GM18951 (cell line): Measurements from ENCODE around the gene WDR41.
"Not testable (repeated sequence)": the region's sequence is repeated elsewhere in the genome, so short reads cannot be mapped to it uniquely, and the experiment has no call there.

ENCODE experiments used
- POLR2A ChIP-seq: IDR thresholded peaks from 4 replicates; pipeline ENCODE4 v1.6.1; 2011; ENCODE audit warnings: mild to moderate bottlenecking; ENCODE audit not compliant: insufficient read length, insufficient read depth; ENCODE audit errors: extremely low read depth
- in situ Hi-C: fragments of 300-500 bp; cut with MboI; formaldehyde crosslinking; loops from one replicate; pipeline ENCODE4 v1.12.0; 2022; ENCODE audit warnings: low sequenced_read_pairs, mixed read lengths, inconsistent platforms; ENCODE audit not compliant: unreplicated experiment

WDR41 gene

DNA sequence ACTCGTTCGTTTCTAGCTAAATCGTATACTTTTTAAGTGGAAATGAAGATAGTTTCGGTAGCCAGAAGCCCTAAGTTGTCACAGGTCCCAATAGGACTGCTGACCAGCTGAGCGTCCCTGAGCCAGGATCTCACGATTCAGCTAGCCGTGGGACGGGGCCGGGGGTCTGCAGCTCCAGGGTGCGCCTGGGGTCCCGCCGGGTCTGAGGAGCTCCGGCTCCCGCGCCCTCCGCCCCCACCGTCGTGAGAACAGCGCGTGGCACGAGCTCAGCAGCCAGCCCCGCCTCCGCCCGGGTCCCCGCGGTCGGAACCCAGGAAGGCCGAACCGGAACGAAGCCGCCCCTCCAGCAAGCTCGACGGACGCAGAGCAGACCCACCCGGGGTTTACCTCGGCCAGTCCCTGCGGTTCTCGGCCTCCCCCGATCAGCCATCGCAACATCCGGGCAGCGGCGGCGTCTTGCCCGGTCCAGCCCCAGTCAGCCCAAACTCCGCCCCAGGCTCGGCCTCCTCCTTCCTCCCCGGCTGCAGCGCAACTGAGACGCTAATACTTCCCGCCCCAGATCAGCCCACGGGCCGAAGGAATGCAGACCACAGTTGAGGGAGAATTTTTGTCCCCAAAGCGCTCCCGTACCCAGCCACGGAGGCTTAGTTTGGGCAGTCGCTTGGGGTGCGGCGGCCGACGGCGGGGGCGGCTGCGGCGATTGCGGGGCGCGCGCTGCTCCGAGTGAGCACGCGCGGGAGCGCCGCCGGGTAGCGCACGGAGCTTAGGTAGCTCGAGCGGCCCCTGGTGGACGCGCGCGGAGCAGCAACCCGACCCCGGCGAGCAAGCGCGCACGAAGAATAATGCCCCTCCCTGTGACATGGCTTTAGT is at the start of gene WDR41:
WDR41 (minus strand) TSS at position 534 of the 870 bp plus-strand sequence; CDS start at position 438, 96 bp downstream.
- in situ Hi-C loops: no loop called here
- TF ChIP-seq POLR2A: peak; percentile 77

GRCh38 chr5:77531297-77531696 is 39.2 kb upstream of the WDR41 start:
- in situ Hi-C loops: no loop called here
- no peak for TF ChIP-seq POLR2A

DNA sequence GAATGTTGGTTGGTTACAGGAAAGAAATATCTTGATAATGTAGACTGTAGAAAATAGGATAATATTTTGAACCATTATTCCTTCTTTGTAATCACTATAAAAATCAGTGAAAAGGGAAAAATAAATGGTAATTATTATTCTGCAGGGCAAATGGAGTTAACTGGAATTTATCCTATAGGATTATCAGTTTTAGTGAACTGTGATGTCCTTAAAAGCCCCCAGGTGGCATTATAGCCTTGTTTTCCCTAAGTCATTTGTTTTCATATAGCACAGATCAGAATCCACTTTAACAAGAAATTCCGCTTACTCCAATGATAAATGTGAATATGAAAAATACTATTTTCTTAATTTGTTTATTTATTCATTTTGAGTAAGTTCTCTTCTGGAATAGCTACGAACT is 26.2 kb upstream of the WDR41 start:
- in situ Hi-C loops: no loop called here
- no peak for TF ChIP-seq POLR2A

GRCh38 chr5:77514457-77514856 is 22.3 kb upstream of the WDR41 start:
- TF ChIP-seq POLR2A: no peak
- in situ Hi-C loops: no loop called here

DNA sequence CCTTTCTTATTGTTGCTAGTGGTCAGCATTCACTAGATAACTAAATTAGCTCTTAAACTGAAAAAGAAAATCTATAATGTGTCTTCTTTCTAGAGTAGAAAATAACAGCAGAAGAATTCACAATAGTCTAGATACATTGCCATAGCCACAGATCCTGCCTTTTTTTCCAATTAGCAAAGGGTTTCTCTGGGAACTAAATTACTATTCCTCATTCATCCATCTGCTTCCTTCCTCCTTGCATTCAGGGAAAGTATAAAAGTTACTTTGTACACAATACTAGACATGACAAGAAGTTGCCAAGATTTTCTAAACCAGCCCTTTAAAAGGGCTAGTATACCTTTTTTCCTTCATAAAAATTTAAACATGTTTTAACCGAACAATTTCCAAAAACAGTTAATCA is 21.2 kb upstream of the WDR41 start:
- in situ Hi-C loops: no loop called here
- no peak for TF ChIP-seq POLR2A

GRCh38 chr5:77501132-77501531 is 9.0 kb upstream of the WDR41 start:
- in situ Hi-C loops: not testable (repeated sequence)

- in situ Hi-C loops: no loop called here
Observed at GRCh38 chr5:77499973-77500372, 7.9 kb upstream of the WDR41 start.

DNA sequence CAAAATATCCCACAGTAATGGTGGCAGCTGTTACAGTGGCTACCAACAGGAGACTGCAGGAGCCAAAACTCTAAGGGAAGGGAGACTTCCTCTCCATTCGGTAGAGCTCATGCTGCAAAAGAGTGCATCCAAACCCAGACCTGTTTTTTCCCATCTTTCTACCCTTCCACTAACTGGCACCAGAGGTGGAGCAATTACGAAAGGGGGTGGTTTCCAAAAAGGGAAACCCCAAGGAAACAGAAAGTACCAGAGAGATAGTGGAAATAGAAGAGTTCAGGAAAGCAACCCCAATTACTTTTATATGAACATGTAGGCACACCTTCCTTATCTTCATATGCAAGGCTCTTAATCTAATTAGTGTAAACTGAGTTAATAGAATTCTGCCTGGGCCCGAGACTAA is 7.3 kb upstream of the WDR41 start:
- in situ Hi-C loops: no loop called here
- TF ChIP-seq POLR2A: no peak

More at GRCh38 chr5:77499973-77500372, 7.9 kb upstream of the WDR41 start:
- no peak for TF ChIP-seq POLR2A

DNA sequence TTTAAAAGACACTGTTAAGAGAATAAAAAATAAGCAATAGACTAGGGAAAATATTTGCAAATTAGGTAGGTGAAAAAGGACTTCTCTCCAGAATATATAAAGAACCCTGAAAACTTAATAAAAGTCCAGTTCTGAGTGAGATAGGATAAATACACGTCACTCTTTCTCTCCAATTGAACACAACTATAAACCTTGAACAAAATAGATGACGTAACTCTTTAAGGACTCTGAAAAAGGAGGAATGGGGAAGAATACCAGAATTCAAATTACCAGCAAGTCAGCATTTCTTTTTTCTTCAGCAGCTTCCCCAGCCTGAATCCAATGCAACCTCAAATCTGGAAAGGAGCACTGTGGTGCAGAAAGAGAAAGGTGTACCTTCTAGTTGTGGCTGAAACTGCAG is 6.8 kb upstream of the WDR41 start:
- in situ Hi-C loops: no loop called here
- no peak for TF ChIP-seq POLR2A

- no peak for TF ChIP-seq POLR2A
- in situ Hi-C loops: no loop called here
Observed at GRCh38 chr5:77494935-77495334, 2.8 kb upstream of the WDR41 start.

DNA sequence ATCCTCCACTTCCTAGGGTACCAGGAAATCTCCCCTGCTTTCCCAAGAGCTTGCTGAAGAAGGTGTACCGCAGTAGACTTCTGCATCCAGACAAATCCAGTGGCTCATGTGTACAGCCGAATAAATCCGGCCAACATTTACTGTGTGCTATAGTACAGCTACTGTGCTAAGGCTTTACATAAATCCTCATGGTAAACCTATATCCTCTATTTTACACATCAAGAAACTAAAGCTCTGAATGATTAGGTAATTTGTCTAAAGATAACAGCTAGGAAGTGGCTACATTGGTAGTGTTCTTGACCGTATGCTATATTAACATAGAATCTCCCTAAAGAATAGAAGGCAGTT is 511 bp upstream of the WDR41 start:
- in situ Hi-C loops: no loop called here
- no peak for TF ChIP-seq POLR2A

DNA sequence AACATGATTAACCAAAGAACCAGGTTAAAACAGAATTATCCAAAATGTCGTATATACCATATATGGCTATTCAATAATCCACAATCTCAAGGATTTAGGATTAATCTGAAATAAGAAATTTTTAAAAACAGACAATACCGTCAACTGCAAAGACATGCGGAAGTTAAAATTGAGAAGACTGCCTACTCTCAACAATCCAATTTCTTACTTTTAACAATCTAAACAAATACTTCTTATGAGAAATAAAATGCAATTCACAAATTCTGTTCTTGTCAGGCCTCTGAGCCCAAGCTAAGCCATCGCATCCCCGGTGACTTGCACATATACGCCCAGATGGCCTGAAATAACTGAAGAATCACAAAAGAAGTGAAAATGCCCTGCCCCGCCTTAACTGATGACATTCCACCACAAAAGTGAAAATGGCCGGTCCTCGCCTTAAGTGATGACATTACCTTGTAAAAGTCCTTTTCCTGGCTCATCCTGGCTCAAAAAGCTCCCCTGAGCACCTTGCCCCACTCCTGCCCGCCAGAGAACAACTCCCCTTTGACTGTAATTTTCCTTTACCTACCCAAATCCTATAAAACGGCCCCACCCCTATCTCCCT is 1.3 kb downstream of the WDR41 start:
- TF ChIP-seq POLR2A: peak; percentile 17
- in situ Hi-C loops: not testable (repeated sequence)

GRCh38 chr5:77486344-77486962 is 5.7 kb downstream of the WDR41 start:
- in situ Hi-C loops: no loop called here
- no peak for TF ChIP-seq POLR2A

GRCh38 chr5:77483682-77484081 is 8.4 kb downstream of the WDR41 start:
- TF ChIP-seq POLR2A: no peak
- in situ Hi-C loops: no loop called here

GRCh38 chr5:77475041-77475440 is 17.1 kb downstream of the WDR41 start:
- in situ Hi-C loops: not testable (repeated sequence)

- in situ Hi-C loops: not testable (repeated sequence)
Observed at GRCh38 chr5:77468875-77469274, 23.2 kb downstream of the WDR41 start.
